HG02678 (cell line): ENCODE data around the gene DLG3.
"Not testable (repeated sequence)": the region's sequence is repeated elsewhere in the genome, so short reads cannot be mapped to it uniquely, and the experiment has no call there.

Experiments used
- ATAC-seq: cut with Tn5 transposase; IDR thresholded peaks from one replicate; pipeline ENCODE4 v1.9.1; 2021; ENCODE audit warnings: mild to moderate bottlenecking, moderate library complexity; ENCODE audit not compliant: unreplicated experiment

The DLG3 gene

GRCh38 chrX:70509078-70509477 is 64.4 kb downstream of the DLG3 start:
- no peak for ATAC-seq

GRCh38 chrX:70515270-70515669 is 70.6 kb downstream of the DLG3 start:
- ATAC-seq = not testable (repeated sequence)

- not testable (repeated sequence) for ATAC-seq
Observed at GRCh38 chrX:70515692-70516091, 71.1 kb downstream of the DLG3 start.

- no peak for ATAC-seq
Observed at GRCh38 chrX:70525733-70526132, 81.1 kb downstream of the DLG3 start.

GRCh38 chrX:70527053-70527452 is 82.4 kb downstream of the DLG3 start:
- no peak for ATAC-seq

- no peak for ATAC-seq
Observed at GRCh38 chrX:70527610-70528345, 83.1 kb downstream of the DLG3 start.

GRCh38 chrX:70535198-70535597 is 90.6 kb downstream of the DLG3 start:
- no peak for ATAC-seq

- no peak for ATAC-seq
Observed at GRCh38 chrX:70549429-70549828, 104.8 kb downstream of the DLG3 start.

- ATAC-seq = no peak
Observed at GRCh38 chrX:70552130-70552704, 107.6 kb downstream of the DLG3 start.

GRCh38 chrX:70553516-70553915 is 108.9 kb downstream of the DLG3 start:
- ATAC-seq = peak; percentile 62

GRCh38 chrX:70554081-70554480 is 109.4 kb downstream of the DLG3 start:
- no peak for ATAC-seq

GRCh38 chrX:70554523-70554922 is 109.9 kb downstream of the DLG3 start:
- ATAC-seq = no peak

- ATAC-seq = no peak
Observed at GRCh38 chrX:70554948-70555347, 110.3 kb downstream of the DLG3 start.
